ENCODE data around the gene GALR2. TPM values are rescaled to one million over a fixed set of nuclear protein-coding genes. Genes with fewer than 3 reads are reported as not detected.
A peak's percentile ranks its signal among the peaks of the same experiment; 100 is the strongest.

GALR2 gene
- polyA plus RNA-seq, 2 of the 4 experiments (the other 2 are of a cell fraction): 0.32 to 0.44 TPM

GRCh38 chr17:76103274-76104139 is 28.9 kb downstream of the GALR2 start, which contains the start of gene EXOC7 (continued):
- TF ChIP-seq CBX2 (IDR thresholded peaks at IDR 0.05; ENCODE audit: borderline replicate concordance, low read depth) (no peak), POLR2AphosphoS2 (conservative IDR thresholded peaks at IDR 0.05; ENCODE audit: low read length) (no peak), FOSL2 (IDR thresholded peaks at IDR 0.05) (no peak), FOSL2 (CRISPR knock-in tag; IDR thresholded peaks at IDR 0.05) (no peak), EHMT2 (IDR thresholded peaks at IDR 0.05; ENCODE audit: low read depth) (no peak), EHF (CRISPR knock-in tag; IDR thresholded peaks at IDR 0.05) (no peak), KDM1A (IDR thresholded peaks at IDR 0.05; ENCODE audit: low read depth) (no peak), MYC (IDR thresholded peaks at IDR 0.05; ENCODE audit: borderline replicate concordance, low read length) (no peak), HDAC2 (IDR thresholded peaks at IDR 0.05) (no peak)

DNA sequence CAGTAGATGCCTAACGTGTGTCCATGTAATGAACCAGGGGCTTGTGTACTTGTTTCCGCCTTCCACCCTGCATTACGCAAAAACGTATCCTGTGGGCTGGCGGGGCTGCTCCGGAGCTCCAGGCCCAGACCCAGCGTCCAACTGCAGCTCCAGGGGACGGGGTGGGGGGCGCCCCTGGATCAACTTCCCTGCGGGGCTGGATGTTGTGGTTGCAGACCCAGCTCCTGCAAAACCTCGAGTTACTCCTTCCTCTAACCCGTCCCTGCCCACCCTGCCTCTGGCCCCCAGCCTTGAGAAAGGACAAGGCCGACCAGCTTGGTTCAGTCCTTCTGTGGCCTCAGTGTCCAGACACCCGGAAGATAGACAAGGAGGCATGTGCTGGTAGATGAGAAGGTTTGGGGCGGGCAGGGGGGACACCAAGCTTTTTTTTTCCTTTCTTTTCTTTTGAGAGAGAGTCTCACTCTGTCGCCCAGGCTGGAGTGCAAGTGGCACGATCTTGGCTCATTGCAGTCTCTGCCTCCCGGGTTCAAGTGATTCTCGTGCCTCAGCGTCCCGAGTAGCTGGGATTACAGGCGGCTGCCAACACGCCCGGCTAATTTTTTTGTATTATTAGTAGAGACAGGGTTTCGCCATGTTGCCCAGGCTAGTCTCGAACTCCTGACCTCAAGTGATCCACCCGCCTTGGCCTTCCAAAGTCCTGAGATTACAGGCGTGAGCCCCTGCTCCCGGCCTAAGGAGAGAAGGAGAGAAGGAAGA is 29.7 kb downstream of the GALR2 start:
- ChIA-PET POLR2A (interaction anchor here (0.6 to 1.3 kb wide), 6 partner anchors 11 to 249 kb away, joined by 3 to 4 read pairs (median 4); partner anchors contain the start of genes MRPL38, SRP68, UBALD2 and WBP2), CTCF (interaction anchor here (0.7 to 38.7 kb wide), 18 partner anchors 8 to 305 kb away, joined by 3 to 755 read pairs (median 5); no protein-coding TSS in a partner anchor)
- DNase-seq (ENCODE audit: low read depth in 1 of 2, low spot score in 1 of 2) (no peak), FAIRE-seq (no peak), ATAC-seq (no peak; a peak in 1 of 6 replicates)
- Histone ChIP-seq H3K9me3 (no peaks in the 10 kb centered on the region), H3K4me2 (peak overlapping the region; percentile 82), H3K4me1 (peaks cover 11% of the 10 kb centered on the region), H3K27ac (peak overlapping the region; percentile 84 to 87), H3K4me3 (peak overlapping the region; percentile 69)
- WGBS (ENCODE audit: missing lambda C conversion rate): 87% methylated on average over 29 of the region's 29 CpGs
- TF ChIP-seq JUNB (IDR thresholded peaks at IDR 0.05): no peak
- TF ChIP-seq, protein P1, sequence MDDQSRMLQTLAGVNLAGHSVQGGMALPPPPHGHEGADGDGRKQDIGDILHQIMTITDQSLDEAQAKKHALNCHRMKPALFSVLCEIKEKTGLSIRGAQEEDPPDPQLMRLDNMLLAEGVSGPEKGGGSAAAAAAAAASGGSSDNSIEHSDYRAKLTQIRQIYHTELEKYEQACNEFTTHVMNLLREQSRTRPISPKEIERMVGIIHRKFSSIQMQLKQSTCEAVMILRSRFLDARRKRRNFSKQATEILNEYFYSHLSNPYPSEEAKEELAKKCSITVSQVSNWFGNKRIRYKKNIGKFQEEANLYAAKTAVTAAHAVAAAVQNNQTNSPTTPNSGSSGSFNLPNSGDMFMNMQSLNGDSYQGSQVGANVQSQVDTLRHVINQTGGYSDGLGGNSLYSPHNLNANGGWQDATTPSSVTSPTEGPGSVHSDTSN (IDR thresholded peaks at IDR 0.05): no peak
- peak; percentile 29; the same call in 1 of the 2 replicates for TF ChIP-seq E2F6 (IDR thresholded peaks at IDR 0.05; ENCODE audit: borderline replicate concordance, low read depth)
- 0 out of 2 replicates have a peak, but pooled peaks have one; percentile 30 for TF ChIP-seq EHMT2 (IDR thresholded peaks at IDR 0.05; ENCODE audit: low read depth)
- TF ChIP-seq ELK1 (IDR thresholded peaks at IDR 0.05; ENCODE audit: low read depth, low read length): no peak
- TF ChIP-seq MAFK (IDR thresholded peaks at IDR 0.05; ENCODE audit: partially characterized antibody): no peak
- no peak for TF ChIP-seq RAD21 (conservative IDR thresholded peaks at IDR 0.05 in 1 of 2, IDR thresholded peaks at IDR 0.05 in 1 of 2)

DNA sequence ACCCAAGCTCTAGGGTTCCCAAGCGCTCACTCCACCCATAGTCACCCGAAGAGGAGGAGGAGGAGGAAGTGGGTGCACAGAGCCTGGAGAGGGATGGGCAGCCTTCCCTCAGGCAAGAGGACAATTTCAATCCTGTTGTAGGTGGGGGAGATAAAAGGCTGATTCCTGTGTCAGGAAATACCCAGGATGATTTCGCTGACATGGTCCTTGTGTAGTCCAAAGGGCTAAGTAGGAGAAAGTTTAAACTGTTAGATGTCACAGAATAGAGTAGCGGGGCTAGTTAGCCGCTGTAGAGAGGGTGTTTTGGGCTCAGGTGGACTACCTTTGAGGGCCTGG is 30.3 kb downstream of the GALR2 start:
- ATAC-seq: no peak
- no peak for DNase-seq (ENCODE audit: low read depth in 1 of 2, low spot score in 1 of 2)
- WGBS (ENCODE audit: missing lambda C conversion rate): 80% methylated on average over 5 of the region's 5 CpGs
- Histone ChIP-seq H3K4me2 (no peak overlapping the region), H3K4me1 (peaks cover 11% of the 10 kb centered on the region), H3K9me3 (no peaks in the 10 kb centered on the region), H3K27ac (no peak overlapping the region), H3K4me3 (no peak overlapping the region)
- FAIRE-seq: no peak
- POLR2A ChIA-PET: interaction anchor here (1.0 to 1.3 kb wide), 2 partner anchors 33 to 160 kb away, joined by 4 read pairs; partner anchors contain the start of genes SRP68 and UBALD2
- CTCF ChIA-PET: interaction anchor here (0.9 to 38.7 kb wide), 4 partner anchors 14 to 186 kb away, joined by 3 to 755 read pairs (median 60); no protein-coding TSS in a partner anchor
- TF ChIP-seq REST (IDR thresholded peaks at IDR 0.05) (no peak), CEBPB (IDR thresholded peaks at IDR 0.05) (no peak), RARB (CRISPR knock-in tag; IDR thresholded peaks at IDR 0.05) (no peak), SMC3 (IDR thresholded peaks at IDR 0.05) (no peak), HDAC2 (IDR thresholded peaks at IDR 0.05) (no peak), EHMT2 (IDR thresholded peaks at IDR 0.05; ENCODE audit: low read depth) (no peak), FOXS1 (CRISPR knock-in tag; IDR thresholded peaks at IDR 0.05) (no peak), HMGXB4 (CRISPR knock-in tag; IDR thresholded peaks at IDR 0.05; ENCODE audit: borderline replicate concordance) (no peak), CBX8 (IDR thresholded peaks at IDR 0.05) (no peak)
- TF ChIP-seq, protein P1 (IDR thresholded peaks at IDR 0.05): no peak

Data from A549 (cell line).